GM21529 (cell line): Measurements from ENCODE around the gene PYGB.

Source experiments
- ATAC-seq: cut with Tn5 transposase; IDR thresholded peaks from one replicate; pipeline ENCODE4 v1.9.1; 2021; ENCODE audit not compliant: unreplicated experiment

Gene PYGB

DNA sequence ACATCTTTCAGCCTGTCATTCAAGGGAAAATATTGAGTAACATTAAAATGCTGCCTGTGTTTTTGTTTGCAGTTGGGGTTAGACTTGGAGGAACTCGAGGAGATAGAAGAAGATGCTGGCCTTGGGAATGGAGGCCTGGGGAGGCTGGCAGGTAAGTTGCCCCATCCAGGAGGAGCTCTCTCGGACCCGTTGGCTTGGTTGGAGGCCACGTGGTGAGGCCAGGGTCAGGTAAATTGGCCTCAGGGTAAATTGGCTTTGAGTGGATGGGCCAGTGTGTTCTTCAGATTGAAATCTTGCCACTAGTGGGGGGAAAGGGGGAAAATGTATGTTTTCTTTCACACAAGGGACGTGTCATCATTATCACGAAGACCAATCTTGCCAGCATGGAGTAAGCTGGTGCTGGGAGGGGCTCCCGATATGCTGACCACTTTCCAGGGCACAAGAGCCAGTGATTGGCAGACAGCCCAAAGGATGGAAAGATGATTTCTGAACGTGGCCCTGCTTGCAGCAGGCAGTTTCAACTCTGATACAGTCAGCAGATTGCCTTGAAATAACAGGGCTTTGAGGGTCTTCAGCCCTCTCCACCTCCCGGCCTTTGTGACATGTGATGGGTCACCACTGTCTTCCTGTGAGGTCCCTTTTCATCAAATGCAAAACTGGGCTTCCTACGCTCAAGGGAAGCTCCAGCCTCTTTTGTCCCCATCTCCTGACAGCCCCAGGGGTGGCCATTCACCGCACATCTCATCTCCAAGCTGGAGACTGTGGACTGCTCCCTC lies 21.4 kb downstream of the PYGB start:
- ATAC-seq: no peak

DNA sequence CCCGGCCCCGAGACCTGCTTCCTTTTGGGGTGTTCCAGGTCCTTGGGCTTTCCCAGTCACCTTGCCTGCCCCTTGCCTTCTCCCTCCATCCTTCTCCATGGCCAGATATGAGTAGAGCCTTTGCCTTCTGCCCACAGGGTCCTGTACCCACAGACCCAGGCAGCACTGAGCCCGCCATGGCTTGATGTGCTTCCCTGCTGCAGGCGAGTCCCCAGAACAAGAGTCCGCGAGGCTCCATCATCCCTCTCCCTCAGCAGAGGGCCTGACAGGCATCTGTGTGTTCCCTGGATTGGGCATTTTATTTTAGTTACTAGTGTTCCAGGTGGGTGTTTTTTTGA lies 21.9 kb downstream of the PYGB start:
- no peak for ATAC-seq

DNA sequence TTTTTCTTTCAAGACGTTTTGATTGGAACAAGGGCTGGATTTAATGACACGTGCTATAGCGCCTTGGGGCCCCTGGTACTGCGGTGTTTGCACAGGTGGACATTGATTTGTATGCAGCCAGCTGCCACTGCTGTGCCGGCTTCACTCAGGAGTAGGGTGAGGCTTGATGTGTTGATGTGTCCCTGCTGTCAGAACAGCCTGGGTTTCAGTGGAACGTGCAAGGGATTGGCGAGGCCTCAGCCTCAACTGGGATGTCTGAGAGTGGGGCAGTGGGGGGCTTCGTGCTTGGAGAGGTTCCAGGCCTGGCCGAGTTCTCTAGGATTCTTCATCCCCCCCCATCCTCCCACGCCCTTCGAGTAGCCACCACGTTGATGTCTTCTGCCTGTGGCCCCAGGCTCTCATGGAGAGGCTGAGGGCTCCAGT lies 23.0 kb downstream of the PYGB start:
- ATAC-seq: no peak

DNA sequence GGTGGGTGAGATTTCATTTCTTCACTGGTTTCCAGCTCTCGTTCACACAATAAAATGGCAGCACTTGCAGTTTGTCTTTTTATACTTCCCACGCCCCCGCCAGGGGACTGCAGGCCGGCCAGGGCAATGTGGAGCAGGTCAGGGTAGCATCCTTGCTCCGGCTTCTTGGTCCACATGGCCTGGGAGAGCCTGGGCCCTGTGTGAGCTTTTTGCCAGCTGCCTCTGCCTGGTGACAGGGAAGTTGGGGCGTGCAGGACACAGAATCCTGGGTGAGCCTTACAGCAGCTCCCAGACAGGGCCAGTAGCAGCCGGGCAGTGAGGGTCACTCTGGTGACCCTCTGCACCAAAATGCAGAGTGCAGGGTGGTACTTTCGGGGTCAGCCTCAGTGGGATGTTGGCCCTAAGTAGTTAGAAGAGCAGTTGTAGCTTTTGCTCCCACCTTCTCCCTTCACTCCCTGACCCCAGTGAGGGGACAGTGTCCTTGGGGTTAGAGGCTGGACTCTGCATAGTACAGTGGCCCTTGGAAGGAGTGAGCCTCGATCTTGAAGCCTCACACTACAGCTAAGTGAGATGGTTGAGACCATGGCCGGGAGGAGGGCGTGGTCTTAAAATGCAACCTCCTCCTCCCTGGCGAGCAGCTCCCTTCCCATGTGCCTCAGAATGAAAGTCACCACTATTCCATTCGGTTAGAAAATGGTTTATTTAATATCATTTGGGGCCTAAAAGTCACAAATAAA lies 23.8 kb downstream of the PYGB start:
- ATAC-seq: no peak

DNA sequence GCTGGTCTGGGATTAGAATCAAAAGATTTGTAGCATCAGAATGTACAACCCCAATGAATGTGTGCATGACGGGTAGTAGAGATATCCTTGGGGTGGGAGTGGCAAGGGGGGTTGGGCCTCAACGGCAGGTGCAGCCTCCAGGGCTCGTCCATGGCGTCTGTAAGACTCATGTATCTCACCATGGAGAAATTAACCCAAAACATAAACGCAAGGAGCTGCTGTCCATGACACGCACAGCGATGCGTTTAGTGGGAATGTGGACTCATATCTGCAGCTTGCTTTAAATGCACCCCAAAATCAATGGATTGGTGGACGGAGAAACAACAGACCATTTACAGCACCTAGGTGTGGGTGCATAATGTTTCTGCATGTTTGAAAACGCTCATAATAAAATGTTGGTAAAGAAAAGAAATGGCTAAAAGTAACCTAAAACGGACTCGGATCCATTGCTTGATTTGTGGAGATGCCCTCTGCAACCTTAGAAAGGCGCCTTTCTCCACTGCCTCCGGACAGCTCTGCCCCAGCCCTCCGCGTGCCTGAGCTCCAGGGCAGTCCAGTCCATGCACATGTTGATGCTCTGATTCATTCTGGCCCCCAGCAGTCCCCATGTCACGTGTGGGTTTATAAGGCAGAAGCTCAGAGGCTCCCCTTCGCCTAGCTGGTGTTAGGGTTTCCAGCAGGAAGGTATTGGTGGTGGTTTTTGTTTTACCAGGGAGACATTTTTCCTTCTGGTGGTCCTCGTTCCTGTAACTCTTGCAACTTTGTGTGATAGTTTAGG lies 24.5 kb downstream of the PYGB start:
- no peak for ATAC-seq

DNA sequence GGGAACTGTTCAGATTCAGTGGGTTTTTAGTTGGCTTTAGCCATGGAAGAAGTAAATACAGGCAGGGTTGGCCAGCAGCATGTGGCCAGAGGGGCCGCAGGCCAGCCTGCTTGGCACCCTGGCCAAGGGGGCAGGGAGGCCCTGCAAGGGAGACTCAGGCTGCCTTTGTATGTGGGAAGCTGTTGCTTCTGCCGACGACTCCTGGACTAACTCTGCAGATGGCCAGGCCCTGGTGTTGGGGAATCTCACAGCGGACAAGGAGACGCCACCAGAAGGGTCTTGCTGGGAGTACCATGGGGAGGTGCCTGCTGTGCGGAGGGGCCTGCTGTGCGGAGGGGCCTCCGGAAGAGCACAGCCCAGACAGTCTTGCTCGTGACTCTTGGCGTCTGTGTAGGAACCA lies 25.2 kb downstream of the PYGB start:
- ATAC-seq: no peak

DNA sequence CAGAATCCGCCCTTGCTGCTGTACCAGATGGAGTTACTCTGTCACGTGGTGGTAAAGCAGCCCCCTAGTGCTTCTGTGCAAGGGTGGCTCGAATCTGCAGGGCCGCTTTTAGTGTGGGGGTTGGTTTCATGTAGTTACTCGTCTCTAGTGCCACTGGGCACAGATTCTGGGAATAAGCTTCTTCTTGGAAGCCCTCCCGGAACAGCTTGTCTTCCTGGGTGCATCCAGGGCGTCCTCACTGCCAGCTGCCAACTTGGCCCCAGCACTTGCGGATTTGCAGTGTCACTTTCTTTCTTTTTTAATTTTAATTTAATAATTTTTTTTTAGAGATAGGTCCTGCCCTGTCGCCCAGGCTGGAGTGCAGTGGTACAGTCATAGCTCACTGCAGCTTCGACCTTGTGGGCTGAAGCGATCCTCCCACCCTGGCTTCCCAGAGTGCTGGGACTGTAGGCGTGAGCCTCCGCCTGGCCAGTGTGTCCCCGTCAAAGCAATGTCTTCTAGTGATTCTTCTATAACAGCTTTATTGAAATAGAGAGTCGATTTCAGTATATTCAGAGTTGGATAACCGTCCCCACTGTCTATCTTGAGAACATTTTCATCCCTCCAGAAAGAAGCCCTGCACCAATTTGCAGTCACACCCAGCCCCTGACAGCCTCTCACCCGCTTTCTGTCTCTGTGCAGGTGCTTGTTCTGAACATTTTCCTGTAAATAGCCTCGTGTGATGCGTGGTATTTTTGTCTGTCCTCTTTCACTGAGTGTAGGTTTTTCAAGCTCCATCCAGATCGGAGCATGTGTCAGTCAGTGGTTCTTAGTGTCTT lies 25.9 kb downstream of the PYGB start:
- no peak for ATAC-seq

DNA sequence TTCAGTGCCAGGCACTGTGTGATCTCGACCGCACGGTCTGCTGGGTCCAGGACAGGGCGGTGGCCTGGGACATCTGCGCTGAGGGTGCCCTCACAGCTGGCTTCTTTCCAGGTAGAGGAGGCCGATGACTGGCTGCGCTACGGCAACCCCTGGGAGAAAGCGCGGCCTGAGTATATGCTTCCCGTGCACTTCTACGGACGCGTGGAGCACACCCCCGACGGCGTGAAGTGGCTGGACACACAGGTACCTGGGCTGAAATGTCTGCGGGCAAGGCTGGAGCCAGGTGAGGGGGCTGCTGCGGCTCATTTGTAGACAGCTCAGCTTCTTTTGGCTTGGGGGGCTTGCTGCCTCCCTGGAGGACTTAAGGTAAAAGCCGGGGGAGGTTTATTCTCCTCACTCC lies 26.6 kb downstream of the PYGB start:
- ATAC-seq: no peak

DNA sequence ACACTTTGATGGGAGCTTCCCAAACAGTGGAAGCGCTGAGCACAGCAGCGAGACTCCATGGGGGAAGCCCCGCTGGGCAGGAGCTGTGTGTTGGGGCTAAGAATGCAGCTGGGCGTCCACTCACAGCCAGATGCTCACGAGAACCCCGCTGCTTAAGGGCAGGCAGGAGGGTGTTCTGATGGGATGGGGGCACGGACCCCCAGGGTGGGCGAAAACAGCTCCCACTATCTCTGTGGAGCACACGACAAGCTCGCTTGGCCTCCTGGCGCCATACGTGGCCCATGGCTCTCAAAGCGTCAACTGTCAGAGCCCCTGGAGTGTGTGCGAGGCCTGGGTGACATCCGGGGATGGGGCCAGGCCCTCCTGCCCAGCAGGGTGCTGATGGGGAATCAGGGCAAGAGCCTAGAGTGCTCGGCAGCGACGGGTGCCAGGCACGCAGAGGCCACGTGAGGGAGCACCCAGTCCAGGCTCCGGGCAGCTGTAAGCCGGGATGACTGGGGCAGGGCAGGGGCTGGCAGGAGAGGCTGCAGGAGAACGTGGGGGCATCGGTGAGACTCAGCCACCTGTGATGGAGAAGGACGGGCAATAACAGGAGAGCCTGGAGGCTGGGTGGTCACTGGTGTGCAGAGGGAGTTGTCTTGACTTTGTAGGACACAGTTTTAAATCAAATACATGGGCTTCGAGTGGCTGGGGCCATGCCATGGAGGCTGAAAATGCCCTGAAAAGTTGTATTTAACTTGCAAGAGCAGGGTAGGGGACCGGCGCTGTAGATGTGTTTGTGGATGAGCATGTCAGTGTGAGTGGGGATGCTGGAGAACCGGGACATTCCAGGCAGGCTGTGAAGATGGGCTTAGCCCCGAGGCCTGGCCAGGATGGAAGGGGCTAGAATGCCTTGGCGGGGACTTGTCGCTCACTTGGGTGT lies 27.3 kb downstream of the PYGB start:
- ATAC-seq: no peak

DNA sequence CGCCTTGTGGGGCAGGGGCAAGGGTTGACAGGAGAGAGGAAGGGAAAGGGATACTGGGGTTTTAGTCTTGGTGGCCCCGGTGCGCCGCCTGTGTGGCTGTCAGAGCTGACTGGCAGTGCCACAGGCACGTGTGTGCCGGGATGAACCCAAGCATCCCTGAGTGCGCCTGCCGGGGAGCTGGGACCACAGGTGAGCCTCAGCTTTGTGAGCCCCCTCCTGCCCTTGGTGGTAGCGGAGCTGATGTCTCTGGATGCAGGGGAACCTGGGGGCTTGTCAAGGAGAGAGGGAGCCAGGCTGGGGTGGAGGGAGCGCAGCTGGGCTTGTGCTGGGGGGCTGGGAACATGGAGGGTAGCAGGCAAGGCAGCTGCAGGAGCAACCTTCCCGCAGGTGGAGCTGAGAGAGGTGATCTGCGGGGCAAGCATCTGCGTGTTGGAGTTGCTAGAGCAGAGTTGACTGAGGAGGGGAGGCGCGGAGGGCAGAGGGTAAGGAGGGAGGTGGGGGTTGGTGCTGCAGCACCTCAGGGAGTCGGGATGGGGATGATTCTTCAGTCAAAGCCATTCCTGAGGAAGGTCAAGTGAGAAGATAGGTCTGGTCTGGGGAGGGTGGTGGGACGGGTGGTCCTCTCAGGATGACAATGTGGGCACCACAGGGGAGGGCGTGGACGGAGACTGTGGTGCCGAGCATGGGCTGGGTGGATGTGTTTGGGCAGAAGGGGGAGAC lies 28.1 kb downstream of the PYGB start:
- ATAC-seq: no peak

DNA sequence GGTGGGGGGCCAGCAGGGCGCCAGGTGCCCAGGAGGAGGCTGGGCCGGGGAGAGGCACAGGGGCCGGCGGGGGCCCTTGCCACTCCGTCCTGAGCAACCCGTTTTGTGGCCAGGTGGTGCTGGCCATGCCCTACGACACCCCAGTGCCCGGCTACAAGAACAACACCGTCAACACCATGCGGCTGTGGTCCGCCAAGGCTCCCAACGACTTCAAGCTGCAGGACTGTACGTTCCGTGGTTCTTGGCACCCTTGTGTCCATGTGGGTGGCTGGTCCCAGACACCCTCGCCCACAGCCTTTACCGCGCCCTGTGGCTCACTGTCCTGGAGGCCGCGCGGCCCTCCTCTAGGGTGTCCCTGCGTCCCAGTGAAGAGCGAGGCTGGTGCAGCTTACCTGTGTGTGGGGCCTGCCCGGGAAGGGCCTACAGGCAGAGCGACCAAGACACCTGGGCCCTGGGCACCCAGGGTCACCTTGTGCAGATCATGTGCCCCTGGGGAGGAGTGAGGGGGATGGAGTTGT lies 28.7 kb downstream of the PYGB start:
- no peak for ATAC-seq

DNA sequence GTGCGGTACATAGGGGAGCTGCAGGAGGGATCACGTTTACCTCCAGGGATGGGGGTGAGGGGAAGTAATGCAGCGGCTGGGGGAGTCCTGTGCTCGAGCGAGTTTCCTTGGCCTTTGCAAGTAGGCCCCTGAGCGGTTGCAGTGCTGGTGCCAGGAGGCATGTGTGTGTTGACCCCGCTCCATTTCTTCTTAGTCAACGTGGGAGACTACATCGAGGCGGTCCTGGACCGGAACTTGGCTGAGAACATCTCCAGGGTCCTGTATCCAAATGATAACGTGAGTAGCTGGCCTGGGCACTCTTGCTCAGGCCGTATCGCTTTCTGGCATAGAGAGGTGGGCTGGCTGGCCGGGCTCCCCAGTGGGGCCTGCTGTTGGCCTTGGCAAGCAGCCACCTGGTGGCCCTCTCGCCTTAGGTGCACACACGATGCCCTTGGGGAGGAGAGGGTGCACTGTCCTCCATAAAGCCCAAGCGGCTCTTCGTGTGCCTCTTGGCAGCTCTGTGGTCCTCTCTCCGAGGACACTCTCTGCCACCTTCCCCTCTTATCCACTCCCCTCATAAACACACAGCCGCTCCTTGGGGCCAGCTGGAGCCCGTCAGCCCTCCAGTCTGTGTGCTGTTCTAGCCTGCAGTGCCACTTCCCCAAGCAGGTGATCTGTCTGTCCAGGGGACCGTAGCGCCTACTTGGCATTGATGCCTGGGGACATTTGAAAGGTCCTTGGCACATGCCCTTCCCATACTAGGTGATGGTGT lies 29.3 kb downstream of the PYGB start:
- ATAC-seq: no peak

DNA sequence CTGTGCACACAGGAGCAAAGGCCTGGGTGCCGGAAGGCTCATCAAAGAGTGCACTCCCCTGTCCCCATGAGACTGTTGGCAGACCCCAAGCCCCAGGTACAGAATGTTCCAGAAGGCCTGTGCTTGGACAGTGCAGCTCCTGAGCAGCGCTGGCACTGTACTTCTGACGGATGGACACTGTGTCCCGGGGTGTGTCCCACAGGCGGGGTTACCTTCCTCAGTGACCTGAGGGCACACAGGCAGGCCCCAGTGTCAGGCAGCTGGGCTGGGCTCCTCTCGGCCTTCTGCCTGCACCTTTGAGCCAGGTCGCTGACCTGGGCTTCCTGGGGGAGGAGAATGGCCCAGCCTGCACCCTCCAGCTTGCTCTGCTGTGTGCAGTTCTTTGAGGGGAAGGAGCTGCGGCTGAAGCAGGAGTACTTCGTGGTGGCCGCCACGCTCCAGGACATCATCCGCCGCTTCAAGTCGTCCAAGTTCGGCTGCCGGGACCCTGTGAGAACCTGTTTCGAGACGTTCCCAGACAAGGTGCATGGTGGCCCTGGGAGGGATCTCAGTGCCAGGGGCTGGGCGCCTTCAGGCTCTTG lies 30.1 kb downstream of the PYGB start:
- no peak for ATAC-seq

DNA sequence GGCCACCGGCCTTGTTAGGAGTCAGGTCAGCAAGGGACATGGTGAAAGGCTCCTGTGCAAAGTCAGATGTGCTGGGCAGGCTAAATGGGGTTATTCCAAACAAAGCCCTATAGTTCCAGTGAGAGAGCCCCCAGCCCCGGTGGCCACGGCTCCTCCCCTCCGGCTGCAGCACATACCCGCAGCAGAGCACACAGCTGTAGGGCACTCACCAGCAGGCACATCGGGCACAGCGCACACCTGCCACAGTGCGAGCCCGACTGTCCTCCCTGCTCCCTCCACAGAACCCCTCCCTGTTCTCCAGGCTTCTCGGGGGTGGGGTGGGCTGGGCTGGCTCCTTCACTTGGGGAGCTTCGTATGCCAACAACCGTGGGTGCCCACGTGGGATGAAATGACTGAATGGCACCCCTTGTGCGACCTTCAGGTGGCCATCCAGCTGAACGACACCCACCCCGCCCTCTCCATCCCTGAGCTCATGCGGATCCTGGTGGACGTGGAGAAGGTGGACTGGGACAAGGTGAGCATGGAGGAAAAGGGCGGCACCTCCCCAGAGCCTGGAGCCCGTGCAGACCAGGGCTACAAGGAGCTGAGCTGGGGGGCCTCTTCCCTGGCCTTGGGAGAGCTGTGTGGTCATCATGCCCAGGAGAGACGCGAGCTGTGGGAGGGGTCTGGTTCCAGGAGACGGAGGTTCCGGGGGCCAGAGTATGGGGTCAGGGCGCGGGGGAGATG lies 30.9 kb downstream of the PYGB start:
- no peak for ATAC-seq

DNA sequence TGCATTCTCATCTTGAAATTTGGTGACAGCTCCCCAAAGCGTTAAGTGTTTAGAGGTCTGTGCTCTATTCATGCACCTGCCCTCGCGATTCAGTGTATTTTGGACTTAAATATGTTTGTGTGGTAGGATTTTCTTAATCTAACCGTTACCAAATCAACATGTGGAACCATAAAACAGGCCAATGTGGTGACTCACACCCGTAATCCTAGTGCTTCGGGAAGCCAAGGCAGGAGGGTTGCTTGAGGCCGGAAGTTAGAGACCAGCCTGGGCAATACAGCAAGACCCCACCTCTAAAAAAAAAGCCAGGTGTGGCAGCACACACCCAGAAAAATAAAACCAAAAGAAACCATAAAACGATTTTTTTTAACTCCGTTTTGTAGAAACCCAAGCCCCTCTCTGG lies 31.5 kb downstream of the PYGB start:
- ATAC-seq: no peak

DNA sequence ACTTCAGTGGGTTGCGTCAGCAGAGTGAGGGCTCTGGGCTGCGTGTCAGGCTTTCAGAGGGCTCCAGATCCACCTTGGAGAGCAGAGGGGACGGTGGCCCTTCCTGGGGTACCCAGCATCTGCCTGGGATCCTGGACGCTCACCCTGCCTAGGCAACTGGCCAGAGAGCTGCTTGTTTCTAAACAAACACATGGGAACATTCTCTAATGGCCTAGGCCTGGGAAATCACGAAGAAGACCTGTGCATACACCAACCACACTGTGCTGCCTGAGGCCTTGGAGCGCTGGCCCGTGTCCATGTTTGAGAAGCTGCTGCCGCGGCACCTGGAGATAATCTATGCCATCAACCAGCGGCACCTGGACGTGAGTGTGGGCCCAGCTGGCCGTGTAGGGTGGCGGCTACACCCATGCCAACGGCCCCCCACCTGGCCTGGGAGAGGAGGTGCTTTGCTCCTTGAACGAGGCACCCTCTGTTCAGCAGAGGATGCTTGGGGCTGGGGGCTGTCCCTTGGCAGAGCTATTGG lies 32.2 kb downstream of the PYGB start:
- no peak for ATAC-seq
